Spleen (tissue), 11 donors: ENCODE results near the gene AGTPBP1. TPM values are rescaled to one million over a fixed set of nuclear protein-coding genes. Genes with fewer than 3 reads are reported as not detected.

Experiments
- DNase-seq: peaks from one replicate; pipeline ENCODE4 v3.0.0-alpha.2; 2020
- H3K27ac ChIP-seq, 8 donors: fragments of 200-600 bp; sonication (generic) in 7 of 8; 1 replicate in 4 of 8; 2 replicates in 4 of 8; pipeline versions ENCODE4 v1.5.0 to v1.8.0; 2016 to 2021; ENCODE audit warnings: inconsistent platforms in 4 of 8, mild to moderate bottlenecking in 4 of 8, moderate library complexity in 1 of 8
- H3K27me3 ChIP-seq, 7 donors: fragments of 200-600 bp; sonication (generic) in 6 of 7; replicated peaks in 1 of 7; 1 replicate in 4 of 7; 2 replicates in 3 of 7; pipeline versions ENCODE4 v1.5.0 to v1.8.0; 2016 to 2021; ENCODE audit warnings: inconsistent platforms in 3 of 7, mild to moderate bottlenecking in 1 of 7
- H3K36me3 ChIP-seq, 6 donors: fragments of 200-600 bp; sonication (generic) in 5 of 6; 1 replicate in 4 of 6; 2 replicates in 2 of 6; pipeline versions ENCODE4 v1.5.0 to v1.8.0; 2016 to 2021; ENCODE audit warnings: inconsistent platforms in 2 of 6
- H3K4me1 ChIP-seq, 6 donors: fragments of 200-600 bp; sonication (generic) in 5 of 6; 1 replicate in 3 of 6; 2 replicates in 3 of 6; pipeline versions ENCODE4 v1.5.0 to v1.8.0; 2016 to 2021; ENCODE audit warnings: inconsistent platforms in 3 of 6
- H3K4me3 ChIP-seq, 8 donors: fragments of 200-600 bp; sonication (generic) in 7 of 8; 1 replicate in 4 of 8; 2 replicates in 4 of 8; pipeline versions ENCODE4 v1.5.0 to v1.8.0; 2016 to 2021; ENCODE audit warnings: inconsistent platforms in 4 of 8, mild to moderate bottlenecking in 4 of 8, moderate library complexity in 2 of 8
- H3K9me3 ChIP-seq, 8 donors: fragments of 200-600 bp; sonication (generic) in 7 of 8; 1 replicate in 4 of 8; 2 replicates in 4 of 8; pipeline versions ENCODE4 v1.5.0 to v1.8.0; 2016 to 2021; ENCODE audit warnings: inconsistent platforms in 4 of 8
- CTCF ChIP-seq, 11 experiments: fragments of 200-600 bp in 7 of 11; fragments of 450-650 bp in 4 of 11; sonication (generic) in 4 of 11; IDR thresholded peaks in 8 of 11; conservative IDR thresholded peaks in 3 of 11; 1 replicate in 7 of 11; 2 replicates in 4 of 11; pipeline versions ENCODE4 v1.4.0 to v1.8.0; 2016 to 2021; ENCODE audit warnings: antibody characterized with exemption in 11 of 11, inconsistent platforms in 4 of 11, mild to moderate bottlenecking in 1 of 11
- POLR2A ChIP-seq, 3 donors: fragments of 450-650 bp; IDR thresholded peaks; one replicate each; pipeline ENCODE4 v1.5.1; 2017; ENCODE audit warnings: antibody characterized with exemption in 3 of 3, mild to moderate bottlenecking in 1 of 3
- POLR2AphosphoS5 ChIP-seq, 3 donors: sonication (generic); formaldehyde crosslinking; IDR thresholded peaks; one replicate each; pipeline ENCODE4 v1.5.1; 2017; ENCODE audit warnings: antibody characterized with exemption in 3 of 3
- WGBS, 5 donors: extraction: QIAGEN DNeasy Blood & Tissue Kit in 3 of 5; methylation state at CpG; one replicate each; pipeline versions ENCODE4 v1.1.5 to v1.1.7; 2013 to 2018; 5-methylcytosine and 5-hydroxymethylcytosine counted together
- intact Hi-C: fragments of 100-400 bp; cut with DNase I; formaldehyde crosslinking; loops from one replicate; pipeline ENCODE4 v1.15.0; 2023; ENCODE audit warnings: low total_unique reads
- polyA plus RNA-seq, 3 donors: library from polyadenylated mRNA; stranded (reverse); fragments of 200-250 nt; gene quantifications; one replicate each; pipeline ENCODE4 v1.2.1, GENCODE V29; 2013
- total RNA-seq, 7 donors: library from RNA; depleted of rRNA in 3 of 7; stranded (reverse); fragments of >200 nt in 3 of 7; fragmentation: NEBNext Ultra II Directional in 4 of 7; extraction: Animal tissue kit (Norgen Biotek cat#: 25700) in 4 of 7; gene quantifications; one replicate each; pipeline versions ENCODE4 v1.1.0 to v1.2.1, GENCODE V29; 2016 to 2021
- donor health status: healthy with polysubstance abuse.
- donor health status: DM: no; HTN: no; CAD: no; lungs with moderate emphysema.
- donor health status: DM: no; HTN: no; CAD: no.
- donor health status: Bipolar disorder and iron deficiency.
- donor health status: healthy.
- donor health status: DM: no; HTN: no; CAD: no.
- donor health status: DM: yes; HTN: yes; CAD: no.

Gene AGTPBP1
- total and polyA plus RNA-seq, 10 donors = 5.3 to 83.6 (median 47.5) TPM

GRCh38 chr9:85702726-85703289 lies 38.9 kb downstream of the AGTPBP1 start:
- Histone ChIP-seq H3K9me3 (no peaks in the 10 kb centered on the region), H3K36me3 (no peaks in the 10 kb centered on the region), H3K4me1 (peaks cover 0 to 70% (median 9%) of the 10 kb centered on the region in 6 donors), H3K4me3 (no peak overlapping the region), H3K27ac (peak overlapping the region in 2 of 8 donors; percentile 5 to 15), H3K27me3 (no peaks in the 10 kb centered on the region)
- no peak for DNase-seq
- intact Hi-C loops = no loop called here
- TF ChIP-seq POLR2A (IDR thresholded peaks at IDR 0.05) (no peak), CTCF (IDR thresholded peaks at IDR 0.05 in 8 of 11, conservative IDR thresholded peaks at IDR 0.05 in 3 of 11) (no peak), POLR2AphosphoS5 (IDR thresholded peaks at IDR 0.05) (no peak)

GRCh38 chr9:85702191-85702590 lies 39.6 kb downstream of the AGTPBP1 start:
- H3K4me3 ChIP-seq = no peak overlapping the region
- H3K27me3 ChIP-seq = no peaks in the 10 kb centered on the region
- peaks cover 0 to 71% (median 9%) of the 10 kb centered on the region in 6 donors for H3K4me1 ChIP-seq
- no peak for TF ChIP-seq POLR2AphosphoS5 (IDR thresholded peaks at IDR 0.05)
- TF ChIP-seq CTCF (IDR thresholded peaks at IDR 0.05 in 8 of 11, conservative IDR thresholded peaks at IDR 0.05 in 3 of 11) = no peak
- TF ChIP-seq POLR2A (IDR thresholded peaks at IDR 0.05) = no peak
- no peak overlapping the region for H3K27ac ChIP-seq
- no peaks in the 10 kb centered on the region for H3K36me3 ChIP-seq
- H3K9me3 ChIP-seq = no peaks in the 10 kb centered on the region
- no peak for DNase-seq
- intact Hi-C loops = no loop called here

GRCh38 chr9:85700330-85700729 lies 41.4 kb downstream of the AGTPBP1 start:
- Histone ChIP-seq H3K4me3 (no peak overlapping the region), H3K9me3 (no peaks in the 10 kb centered on the region), H3K4me1 (peaks cover 0 to 65% (median 9%) of the 10 kb centered on the region in 6 donors), H3K36me3 (no peaks in the 10 kb centered on the region), H3K27ac (peak overlapping the region in 2 of 8 donors; percentile 5 to 6), H3K27me3 (no peaks in the 10 kb centered on the region)
- DNase-seq = no peak
- TF ChIP-seq POLR2A (IDR thresholded peaks at IDR 0.05) (no peak), CTCF (IDR thresholded peaks at IDR 0.05 in 8 of 11, conservative IDR thresholded peaks at IDR 0.05 in 3 of 11) (no peak)
- 50 to 71% (median 65%) methylated on average over 2 of the region's 2 CpGs for WGBS, 5 donors
- intact Hi-C loops = no loop called here

- no peak for TF ChIP-seq CTCF (IDR thresholded peaks at IDR 0.05 in 8 of 11, conservative IDR thresholded peaks at IDR 0.05 in 3 of 11)
- TF ChIP-seq POLR2AphosphoS5 (IDR thresholded peaks at IDR 0.05) = no peak
- TF ChIP-seq POLR2A (IDR thresholded peaks at IDR 0.05) = no peak
- Histone ChIP-seq H3K27ac (no peak overlapping the region), H3K9me3 (peaks cover 0 to 6% (median 0%) of the 10 kb centered on the region in 8 donors), H3K36me3 (peaks cover 0 to 42% (median 6%) of the 10 kb centered on the region in 6 donors), H3K27me3 (no peaks in the 10 kb centered on the region), H3K4me3 (no peak overlapping the region), H3K4me1 (peaks cover 0 to 4% (median 0%) of the 10 kb centered on the region in 6 donors)
- no peak for DNase-seq
- 95 to 99% (median 96%) methylated on average over 2 of the region's 2 CpGs for whole genome bisulfite sequencing, 5 donors
- intact Hi-C loops = no loop called here
These were observed 53.4 kb downstream of the AGTPBP1 start for GRCh38 chr9:85688361-85688760.
